Measurements from ENCODE around the gene PRDM2.
A peak's percentile ranks its signal among the peaks of the same experiment; 100 is the strongest.

The PRDM2 gene

DNA sequence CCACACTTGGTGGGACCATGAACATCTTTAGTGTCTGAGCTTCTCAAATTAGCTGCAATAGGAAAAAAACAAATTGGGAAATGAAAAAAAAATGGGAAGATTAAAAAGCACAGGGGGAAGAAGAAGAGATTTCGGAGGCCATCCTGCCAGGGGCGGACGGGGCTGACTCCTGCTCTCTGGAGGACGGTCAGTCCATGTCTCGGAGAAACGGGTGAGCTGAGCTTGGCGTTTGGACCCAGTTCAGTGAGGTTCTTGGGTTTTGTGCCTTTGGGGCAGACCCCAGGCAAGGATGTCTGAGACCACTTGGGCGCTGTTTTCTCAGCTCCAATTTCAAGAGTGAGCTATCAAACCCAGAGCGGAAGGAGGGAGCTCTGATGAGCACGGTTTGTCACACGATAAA is 123.9 kb downstream of the PRDM2 start:
- Histone ChIP-seq H4K12ac (ENCODE audit: low read depth, low read length) (no peak overlapping the region), H4K8ac (ENCODE audit: low read depth, low read length) (no peak overlapping the region), H3K36me3 (ENCODE audit: control insufficient read depth in 1 of 2, insufficient read depth in 2 of 2, low read length in 2 of 2) (peaks cover 0 to 2% of the 10 kb centered on the region in 2 experiments), H3K79me2 (ENCODE audit: control insufficient read depth, insufficient read depth, low read length, poor library complexity) (no peaks in the 10 kb centered on the region), H3K4me2 (ENCODE audit: low read length) (no peak overlapping the region), H2AK5ac (ENCODE audit: low read length) (no peak overlapping the region), H3K9me3 (ENCODE audit: insufficient read depth, low read depth, low read length) (no peaks in the 10 kb centered on the region), H3K23ac (ENCODE audit: low read length) (no peak overlapping the region), H2AFZ (ENCODE audit: insufficient read depth, low read length, poor library complexity) (no peak overlapping the region), H3K18ac (ENCODE audit: low read length) (no peak overlapping the region), H3K9ac (ENCODE audit: low read length) (no peak overlapping the region), H4K91ac (ENCODE audit: low read depth, low read length) (no peak overlapping the region), H3K4ac (ENCODE audit: low read depth, low read length) (no peak overlapping the region), H3K14ac (ENCODE audit: low read length) (no peak overlapping the region), H3K79me1 (ENCODE audit: low read length) (no peaks in the 10 kb centered on the region), H3K27ac (ENCODE audit: low read depth, low read length) (no peak overlapping the region), H3K4me3 (ENCODE audit: low read depth, low read length) (no peak overlapping the region), H3K27me3 (ENCODE audit: insufficient read depth, low read length) (no peaks in the 10 kb centered on the region), H2BK5ac (ENCODE audit: low read depth, low read length, poor library complexity) (no peak overlapping the region), H3K4me1 (ENCODE audit: control insufficient read depth in 1 of 2, insufficient read depth in 2 of 2, low read length in 2 of 2) (no peaks in the 10 kb centered on the region), H2BK120ac (ENCODE audit: insufficient read depth, low read length, poor library complexity) (no peak overlapping the region), H2BK12ac (ENCODE audit: low read length) (no peak overlapping the region)
- WGBS (ENCODE audit: extremely low coverage, insufficient coverage, insufficient read length), result no CpG with 5 or more reads among the region's 11 CpGs
- no peak for DNase-seq

GRCh38 chr1:13824626-13825025 is 124.6 kb downstream of the PRDM2 start:
- Histone ChIP-seq H3K36me3 (ENCODE audit: control insufficient read depth in 1 of 2, insufficient read depth in 2 of 2, low read length in 2 of 2) (peaks cover 0 to 2% of the 10 kb centered on the region in 2 experiments), H2BK12ac (ENCODE audit: low read length) (no peak overlapping the region), H3K4me3 (ENCODE audit: low read depth, low read length) (no peak overlapping the region), H2BK120ac (ENCODE audit: insufficient read depth, low read length, poor library complexity) (no peak overlapping the region), H3K79me2 (ENCODE audit: control insufficient read depth, insufficient read depth, low read length, poor library complexity) (no peaks in the 10 kb centered on the region), H4K12ac (ENCODE audit: low read depth, low read length) (no peak overlapping the region), H3K14ac (ENCODE audit: low read length) (no peak overlapping the region), H3K18ac (ENCODE audit: low read length) (no peak overlapping the region), H3K9ac (ENCODE audit: low read length) (no peak overlapping the region), H3K27ac (ENCODE audit: low read depth, low read length) (no peak overlapping the region), H3K27me3 (ENCODE audit: insufficient read depth, low read length) (no peaks in the 10 kb centered on the region), H4K8ac (ENCODE audit: low read depth, low read length) (no peak overlapping the region), H3K23ac (ENCODE audit: low read length) (no peak overlapping the region), H3K4me1 (ENCODE audit: control insufficient read depth in 1 of 2, insufficient read depth in 2 of 2, low read length in 2 of 2) (peaks cover 0 to 3% of the 10 kb centered on the region in 2 experiments), H3K9me3 (ENCODE audit: insufficient read depth, low read depth, low read length) (no peaks in the 10 kb centered on the region), H2AFZ (ENCODE audit: insufficient read depth, low read length, poor library complexity) (no peak overlapping the region), H3K79me1 (ENCODE audit: low read length) (no peaks in the 10 kb centered on the region), H2AK5ac (ENCODE audit: low read length) (no peak overlapping the region), H3K4ac (ENCODE audit: low read depth, low read length) (no peak overlapping the region), H4K91ac (ENCODE audit: low read depth, low read length) (no peak overlapping the region), H2BK5ac (ENCODE audit: low read depth, low read length, poor library complexity) (no peak overlapping the region), H3K4me2 (ENCODE audit: low read length) (no peak overlapping the region)
- no CpG with 5 or more reads among the region's 9 CpGs for WGBS (ENCODE audit: extremely low coverage, insufficient coverage, insufficient read length)
- no peak for DNase-seq

- H2BK120ac ChIP-seq (ENCODE audit: insufficient read depth, low read length, poor library complexity), result no peak overlapping the region
- H3K4me2 ChIP-seq (ENCODE audit: low read length), result no peak overlapping the region
- H4K8ac ChIP-seq (ENCODE audit: low read depth, low read length), result no peak overlapping the region
- no peaks in the 10 kb centered on the region for H3K27me3 ChIP-seq (ENCODE audit: insufficient read depth, low read length)
- no peak overlapping the region for H4K91ac ChIP-seq (ENCODE audit: low read depth, low read length)
- no peak overlapping the region for H2BK5ac ChIP-seq (ENCODE audit: low read depth, low read length, poor library complexity)
- no peaks in the 10 kb centered on the region for H3K79me2 ChIP-seq (ENCODE audit: control insufficient read depth, insufficient read depth, low read length, poor library complexity)
- no CpG with 5 or more reads among the region's 4 CpGs for WGBS (ENCODE audit: extremely low coverage, insufficient coverage, insufficient read length)
- H3K4me3 ChIP-seq (ENCODE audit: low read depth, low read length), result no peak overlapping the region
- no peak overlapping the region for H2AK5ac ChIP-seq (ENCODE audit: low read length)
- H3K79me1 ChIP-seq (ENCODE audit: low read length), result no peaks in the 10 kb centered on the region
- H2AFZ ChIP-seq (ENCODE audit: insufficient read depth, low read length, poor library complexity), result no peak overlapping the region
- peak in 1 of 2 donors; percentile 18 for DNase-seq
- H3K4ac ChIP-seq (ENCODE audit: low read depth, low read length), result no peak overlapping the region
- no peak overlapping the region for H3K27ac ChIP-seq (ENCODE audit: low read depth, low read length)
- H4K12ac ChIP-seq (ENCODE audit: low read depth, low read length), result no peak overlapping the region
- no peak overlapping the region for H3K18ac ChIP-seq (ENCODE audit: low read length)
- H3K4me1 ChIP-seq (ENCODE audit: control insufficient read depth in 1 of 2, insufficient read depth in 2 of 2, low read length in 2 of 2), result peaks cover 0 to 3% of the 10 kb centered on the region in 2 experiments
- no peak overlapping the region for H3K9ac ChIP-seq (ENCODE audit: low read length)
- H3K23ac ChIP-seq (ENCODE audit: low read length), result no peak overlapping the region
- no peaks in the 10 kb centered on the region for H3K9me3 ChIP-seq (ENCODE audit: insufficient read depth, low read depth, low read length)
- no peak overlapping the region for H2BK12ac ChIP-seq (ENCODE audit: low read length)
- no peak overlapping the region for H3K14ac ChIP-seq (ENCODE audit: low read length)
- peaks cover 0 to 2% of the 10 kb centered on the region in 2 experiments for H3K36me3 ChIP-seq (ENCODE audit: control insufficient read depth in 1 of 2, insufficient read depth in 2 of 2, low read length in 2 of 2)
These were observed 125.0 kb downstream of the PRDM2 start for GRCh38 chr1:13825033-13825432.

GRCh38 chr1:13826009-13826408 is 126.0 kb downstream of the PRDM2 start:
- Histone ChIP-seq H4K12ac (ENCODE audit: low read depth, low read length) (no peak overlapping the region), H4K8ac (ENCODE audit: low read depth, low read length) (no peak overlapping the region), H2BK120ac (ENCODE audit: insufficient read depth, low read length, poor library complexity) (no peak overlapping the region), H2AFZ (ENCODE audit: insufficient read depth, low read length, poor library complexity) (no peak overlapping the region), H2BK5ac (ENCODE audit: low read depth, low read length, poor library complexity) (no peak overlapping the region), H3K4me2 (ENCODE audit: low read length) (no peak overlapping the region), H3K9ac (ENCODE audit: low read length) (no peak overlapping the region), H2BK12ac (ENCODE audit: low read length) (no peak overlapping the region), H3K4me1 (ENCODE audit: control insufficient read depth in 1 of 2, insufficient read depth in 2 of 2, low read length in 2 of 2) (peaks cover 0 to 3% of the 10 kb centered on the region in 2 experiments), H3K27ac (ENCODE audit: low read depth, low read length) (no peak overlapping the region), H2AK5ac (ENCODE audit: low read length) (no peak overlapping the region), H3K4ac (ENCODE audit: low read depth, low read length) (no peak overlapping the region), H4K91ac (ENCODE audit: low read depth, low read length) (no peak overlapping the region), H3K79me1 (ENCODE audit: low read length) (no peaks in the 10 kb centered on the region), H3K23ac (ENCODE audit: low read length) (no peak overlapping the region), H3K36me3 (ENCODE audit: control insufficient read depth in 1 of 2, insufficient read depth in 2 of 2, low read length in 2 of 2) (peaks cover 0 to 2% of the 10 kb centered on the region in 2 experiments), H3K18ac (ENCODE audit: low read length) (no peak overlapping the region), H3K79me2 (ENCODE audit: control insufficient read depth, insufficient read depth, low read length, poor library complexity) (no peaks in the 10 kb centered on the region), H3K27me3 (ENCODE audit: insufficient read depth, low read length) (no peaks in the 10 kb centered on the region), H3K4me3 (ENCODE audit: low read depth, low read length) (no peak overlapping the region), H3K14ac (ENCODE audit: low read length) (no peak overlapping the region), H3K9me3 (ENCODE audit: insufficient read depth, low read depth, low read length) (no peaks in the 10 kb centered on the region)
- no CpG with 5 or more reads among the region's 2 CpGs for WGBS (ENCODE audit: extremely low coverage, insufficient coverage, insufficient read length)
- no peak for DNase-seq
